Mucosa of descending colon (tissue), 3 donors: ENCODE results near the gene MYOM1. TPM values are rescaled to one million over a fixed set of nuclear protein-coding genes. Genes with fewer than 3 reads are reported as not detected.
A peak's percentile ranks its signal among the peaks of the same experiment; 100 is the strongest.
"Not testable (repeated sequence)": the region's sequence is repeated elsewhere in the genome, so short reads cannot be mapped to it uniquely, and the experiment has no call there.

Experiments used
- ATAC-seq: fragments of 200-7000 bp; cut with Tn5 transposase; one replicate; pipeline ENCODE4 v1.9.1; 2020; ENCODE audit warnings: mild to moderate bottlenecking, moderate library complexity
- DNase-seq, 3 donors: peaks; one replicate each; pipeline ENCODE4 v3.0.0-alpha.2; 2020
- H3K36me3 ChIP-seq: fragments of 200-600 bp; one replicate; pipeline ENCODE4 v1.8.0; 2021; ENCODE audit warnings: low read depth, mild to moderate bottlenecking
- H3K4me1 ChIP-seq: fragments of 200-600 bp; one replicate; pipeline ENCODE4 v1.8.0; 2021; ENCODE audit warnings: low read depth, mild to moderate bottlenecking
- H3K4me3 ChIP-seq: fragments of 200-600 bp; one replicate; pipeline ENCODE4 v1.8.0; 2021; ENCODE audit warnings: mild to moderate bottlenecking
- H3K9me3 ChIP-seq: fragments of 200-600 bp; one replicate; pipeline ENCODE4 v1.8.0; 2021; ENCODE audit warnings: mild to moderate bottlenecking
- intact Hi-C, 2 donors: fragments of 100-400 bp; cut with DNase I in 1 of 2; cut with micrococcal nuclease in 1 of 2; formaldehyde crosslinking; loops; one replicate each; pipeline versions ENCODE4 v1.11.0 to v1.11.1; 2022; cut with DNase I, micrococcal nuclease
- total RNA-seq, 3 donors: library from RNA; stranded (reverse); fragmentation: NEBNext Ultra II Directional in 2 of 3; extraction: Animal tissue kit (Norgen Biotek cat#: 25700) in 2 of 3; gene quantifications; one replicate each; pipeline versions ENCODE4 v1.2.1 to v1.2.4, GENCODE V29; 2021 to 2023
- TF ChIP-seq, protein P1 (sequence below): fragments of 200-600 bp; IDR thresholded peaks from one replicate; pipeline ENCODE4 v1.8.0; 2022; ENCODE audit warnings: antibody characterized with exemption, mild to moderate bottlenecking
- donor health status: DM: no; HTN: no; CAD: no; lungs with moderate emphysema.
- donor health status: DM: no; HTN: no; CAD: no.
- donor health status: DM: no; HTN: yes; CAD: no.

The MYOM1 gene
- total RNA-seq, 3 donors from 2014 or later = 5.5 to 22.2 (median 16.3) TPM

- Histone ChIP-seq H3K4me3 (no peak overlapping the region), H3K4me1 (peaks cover 9% of the 10 kb centered on the region), H3K36me3 (no peaks in the 10 kb centered on the region), H3K9me3 (no peaks in the 10 kb centered on the region)
- TF ChIP-seq, protein P1, sequence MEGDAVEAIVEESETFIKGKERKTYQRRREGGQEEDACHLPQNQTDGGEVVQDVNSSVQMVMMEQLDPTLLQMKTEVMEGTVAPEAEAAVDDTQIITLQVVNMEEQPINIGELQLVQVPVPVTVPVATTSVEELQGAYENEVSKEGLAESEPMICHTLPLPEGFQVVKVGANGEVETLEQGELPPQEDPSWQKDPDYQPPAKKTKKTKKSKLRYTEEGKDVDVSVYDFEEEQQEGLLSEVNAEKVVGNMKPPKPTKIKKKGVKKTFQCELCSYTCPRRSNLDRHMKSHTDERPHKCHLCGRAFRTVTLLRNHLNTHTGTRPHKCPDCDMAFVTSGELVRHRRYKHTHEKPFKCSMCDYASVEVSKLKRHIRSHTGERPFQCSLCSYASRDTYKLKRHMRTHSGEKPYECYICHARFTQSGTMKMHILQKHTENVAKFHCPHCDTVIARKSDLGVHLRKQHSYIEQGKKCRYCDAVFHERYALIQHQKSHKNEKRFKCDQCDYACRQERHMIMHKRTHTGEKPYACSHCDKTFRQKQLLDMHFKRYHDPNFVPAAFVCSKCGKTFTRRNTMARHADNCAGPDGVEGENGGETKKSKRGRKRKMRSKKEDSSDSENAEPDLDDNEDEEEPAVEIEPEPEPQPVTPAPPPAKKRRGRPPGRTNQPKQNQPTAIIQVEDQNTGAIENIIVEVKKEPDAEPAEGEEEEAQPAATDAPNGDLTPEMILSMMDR = no peak
- peak; percentile 69 for ATAC-seq
- DNase-seq = no peak
- intact Hi-C loops = no loop called here
These were observed 8.4 kb downstream of the MYOM1 start for GRCh38 chr18:3211236-3211992.

DNA sequence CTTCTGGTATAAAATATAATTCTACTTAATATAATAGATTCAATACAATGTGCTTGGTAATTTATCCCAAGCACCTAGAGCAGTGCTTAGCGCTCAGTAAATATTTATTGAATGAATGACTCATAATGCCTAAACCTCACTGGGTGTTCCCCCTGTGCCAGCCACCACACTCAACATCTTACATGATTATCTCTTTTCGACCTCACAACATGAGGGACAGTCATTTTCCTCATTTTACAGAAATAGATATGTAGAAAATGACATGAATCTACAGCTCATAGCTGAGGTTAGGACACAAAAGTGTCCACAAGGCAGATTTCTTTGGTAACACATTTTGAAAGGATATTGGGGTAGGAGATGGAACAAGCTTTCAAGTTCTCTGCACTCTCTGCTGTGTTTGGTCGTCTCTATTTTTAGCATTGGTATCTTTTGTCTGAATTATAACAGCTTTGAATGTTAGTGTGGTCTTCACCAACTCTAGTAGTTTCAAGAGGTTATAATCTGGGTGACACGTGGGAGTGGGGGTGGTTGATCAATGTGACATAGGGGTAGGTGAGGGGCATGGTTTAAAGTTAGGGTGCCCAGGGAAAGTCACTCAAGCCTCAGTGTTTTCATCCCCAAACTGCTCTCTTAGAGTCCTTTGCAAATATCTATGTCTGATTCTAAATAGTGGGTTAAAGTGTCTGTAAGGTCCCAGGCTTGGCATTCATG, 9.8 kb downstream of the MYOM1 start:
- Histone ChIP-seq H3K4me3 (no peak overlapping the region), H3K36me3 (no peaks in the 10 kb centered on the region), H3K9me3 (peaks cover 2% of the 10 kb centered on the region), H3K4me1 (peaks cover 9% of the 10 kb centered on the region)
- DNase-seq = no peak
- TF ChIP-seq, protein P1 = no peak
- peak; percentile 54 for ATAC-seq
- intact Hi-C loops = no loop called here

DNA sequence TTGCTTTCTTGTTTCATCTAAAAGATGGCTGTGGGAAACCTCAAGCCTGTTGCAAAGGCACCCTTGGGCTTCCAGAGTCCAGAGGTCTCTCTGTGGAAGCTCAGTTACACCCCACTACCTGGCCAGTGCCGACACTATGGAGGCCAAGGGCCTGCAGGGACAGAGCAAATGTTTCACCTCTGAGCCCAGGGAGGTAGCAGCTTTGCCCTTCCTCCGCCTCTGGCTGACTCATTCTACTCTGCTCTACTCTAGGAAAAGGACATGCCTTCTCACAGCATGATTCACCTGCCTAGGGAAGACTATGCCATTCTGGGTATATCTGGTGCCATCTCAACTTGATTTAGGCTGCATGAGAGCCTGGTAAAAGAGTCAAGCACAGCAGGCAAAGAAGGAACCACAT, 12.2 kb downstream of the MYOM1 start:
- DNase-seq (no peak), ATAC-seq (peak; percentile 88)
- H3K36me3 ChIP-seq = no peaks in the 10 kb centered on the region
- no peak overlapping the region for H3K4me3 ChIP-seq
- peaks cover 2% of the 10 kb centered on the region for H3K9me3 ChIP-seq
- intact Hi-C loops = no loop called here
- TF ChIP-seq, protein P1 = no peak
- no peaks in the 10 kb centered on the region for H3K4me1 ChIP-seq

- no peak overlapping the region for H3K4me3 ChIP-seq
- DNase-seq = no peak
- peaks cover 2% of the 10 kb centered on the region for H3K9me3 ChIP-seq
- TF ChIP-seq, protein P1 = no peak
- intact Hi-C loops = no loop called here
- ATAC-seq = no peak
- H3K36me3 ChIP-seq = no peaks in the 10 kb centered on the region
- H3K4me1 ChIP-seq = no peaks in the 10 kb centered on the region
These were observed 14.5 kb downstream of the MYOM1 start for GRCh38 chr18:3205239-3205638.

DNA sequence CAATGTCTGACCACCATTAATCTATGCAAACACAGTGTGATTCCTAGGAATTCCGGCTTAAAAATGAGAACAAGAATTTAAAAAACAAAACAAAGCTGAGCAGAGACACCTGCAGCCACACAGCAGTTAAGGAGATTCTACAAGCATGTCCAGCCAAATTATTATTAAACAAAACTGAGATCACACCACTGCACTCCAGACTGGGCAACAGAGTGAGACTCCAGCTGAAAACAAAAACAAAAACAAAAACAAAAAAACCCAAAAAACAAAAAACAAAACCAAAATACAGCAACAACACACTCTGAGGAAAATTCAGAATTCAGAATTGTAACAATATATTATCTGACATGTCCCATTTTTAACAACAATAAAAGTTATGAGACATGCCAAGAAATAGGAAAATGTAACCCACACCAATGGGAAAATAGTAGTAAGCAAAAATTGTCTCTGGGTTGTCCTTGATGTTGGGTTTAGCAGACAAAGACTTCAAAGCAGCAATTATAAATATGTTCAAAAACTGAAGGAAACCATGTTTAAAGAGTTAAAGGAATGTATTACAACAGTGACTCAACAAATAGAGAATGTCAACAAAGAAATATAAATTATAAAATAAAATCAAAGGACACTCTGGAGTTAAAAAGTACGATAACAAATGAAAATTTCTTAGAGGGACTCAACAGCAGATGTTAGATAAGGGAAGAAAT, 19.7 kb downstream of the MYOM1 start:
- Histone ChIP-seq H3K4me3 (no peak overlapping the region), H3K9me3 (no peaks in the 10 kb centered on the region), H3K4me1 (peaks cover 9% of the 10 kb centered on the region), H3K36me3 (no peaks in the 10 kb centered on the region)
- ATAC-seq (no peak), DNase-seq (no peak)
- intact Hi-C loops = no loop called here
- TF ChIP-seq, protein P1 = no peak

DNA sequence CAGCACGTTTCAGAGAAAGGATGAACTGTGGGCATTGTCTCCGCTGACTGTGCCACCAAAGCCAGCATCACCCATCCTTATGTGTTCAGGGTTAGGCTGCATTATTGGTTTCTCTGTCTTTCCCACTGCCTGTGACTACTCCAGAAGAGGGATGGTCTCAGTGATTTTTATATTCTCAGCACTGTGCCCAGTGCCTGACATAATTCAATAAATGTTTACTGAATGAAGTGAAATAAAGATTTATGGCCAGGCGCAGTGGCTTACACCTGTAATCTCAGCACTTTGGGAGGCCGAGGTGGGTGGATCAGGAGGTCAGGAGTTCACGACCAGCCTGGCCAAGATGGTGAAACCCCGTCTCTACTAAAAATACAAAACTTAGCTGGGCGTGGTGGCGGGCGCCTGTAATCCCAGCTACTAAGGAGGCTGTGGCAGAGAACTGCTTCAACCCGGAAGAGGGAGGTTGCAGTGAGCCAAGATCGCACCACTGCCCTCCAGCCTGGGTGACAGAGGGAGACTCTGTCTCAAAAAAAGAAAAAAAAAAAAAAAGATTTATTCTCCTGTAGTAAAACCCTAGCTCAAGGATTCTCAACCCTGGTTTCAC, 21.4 kb downstream of the MYOM1 start:
- intact Hi-C loops = not testable (repeated sequence)
- DNase-seq (peak in 2 of 3 donors; percentile 59 to 65), ATAC-seq (peak; percentile 86)

More for the DNA sequence above, 21.4 kb downstream of the MYOM1 start:
- not testable (repeated sequence) for H3K36me3 ChIP-seq, H3K4me1 ChIP-seq, H3K4me3 ChIP-seq, H3K9me3 ChIP-seq
